HG02970 (cell line): ENCODE results near the gene NPR3.

ENCODE experiments used
- ATAC-seq: cut with Tn5 transposase; IDR thresholded peaks from one replicate; pipeline ENCODE4 v1.9.1; 2021; ENCODE audit warnings: mild to moderate bottlenecking, moderate library complexity, moderate number of reproducible peaks; ENCODE audit not compliant: unreplicated experiment, low FRiP score

NPR3 gene

GRCh38 chr5:32754284-32754683 lies 43.2 kb downstream of the NPR3 start:
- ATAC-seq: no peak

- no peak for ATAC-seq
Measured at GRCh38 chr5:32760091-32760509, 49.0 kb downstream of the NPR3 start.

- no peak for ATAC-seq
Measured at GRCh38 chr5:32765266-32765665, 54.1 kb downstream of the NPR3 start.

- ATAC-seq: no peak
Measured at GRCh38 chr5:32767948-32768467, 56.9 kb downstream of the NPR3 start.

- no peak for ATAC-seq
Measured at GRCh38 chr5:32769711-32770110, 58.6 kb downstream of the NPR3 start.

GRCh38 chr5:32770444-32770843 lies 59.3 kb downstream of the NPR3 start:
- ATAC-seq: no peak

- no peak for ATAC-seq
Measured at GRCh38 chr5:32771037-32771436, 59.9 kb downstream of the NPR3 start.

- no peak for ATAC-seq
Measured at GRCh38 chr5:32773944-32774343, 62.8 kb downstream of the NPR3 start.

- no peak for ATAC-seq
Measured at GRCh38 chr5:32776200-32776599, 65.1 kb downstream of the NPR3 start.

GRCh38 chr5:32777222-32777621 lies 66.1 kb downstream of the NPR3 start:
- no peak for ATAC-seq

- ATAC-seq: no peak
Measured at GRCh38 chr5:32777733-32778132, 66.6 kb downstream of the NPR3 start.

- no peak for ATAC-seq
Measured at GRCh38 chr5:32778403-32778802, 67.3 kb downstream of the NPR3 start.

- ATAC-seq: no peak
Measured at GRCh38 chr5:32779754-32780415, 68.8 kb downstream of the NPR3 start.

- no peak for ATAC-seq
Measured at GRCh38 chr5:32780508-32780919, 69.4 kb downstream of the NPR3 start.

- ATAC-seq: no peak
Measured at GRCh38 chr5:32783661-32784060, 72.5 kb downstream of the NPR3 start.

GRCh38 chr5:32785611-32786254 lies 74.6 kb downstream of the NPR3 start:
- ATAC-seq: no peak

GRCh38 chr5:32786311-32786710 lies 75.2 kb downstream of the NPR3 start:
- no peak for ATAC-seq

- no peak for ATAC-seq
Measured at GRCh38 chr5:32790411-32790951, 79.4 kb downstream of the NPR3 start.

GRCh38 chr5:32791536-32792243 lies 80.6 kb downstream of the NPR3 start:
- ATAC-seq: no peak

- no peak for ATAC-seq
Measured at GRCh38 chr5:32794086-32794485, 83.0 kb downstream of the NPR3 start.

- no peak for ATAC-seq
Measured at GRCh38 chr5:32802764-32803163, 91.6 kb downstream of the NPR3 start.
